Upper lobe of left lung (tissue), 4 donors: ENCODE measurements around the gene GPC5.

Source experiments
- POLR2A ChIP-seq, 4 donors: fragments of 450-650 bp; IDR thresholded peaks; one replicate each; pipeline ENCODE4 v1.5.1; 2016 to 2017; ENCODE audit warnings: antibody characterized with exemption in 4 of 4, mild to moderate bottlenecking in 2 of 4
- TF ChIP-seq, protein P1 (sequence below), 6 experiments: fragments of 450-650 bp in 4 of 6; fragments of 200-600 bp in 2 of 6; sonication (generic) in 2 of 6; IDR thresholded peaks; one replicate each; pipeline ENCODE4 v1.5.1; 2016 to 2019; ENCODE audit warnings: antibody characterized with exemption in 6 of 6

DNA sequence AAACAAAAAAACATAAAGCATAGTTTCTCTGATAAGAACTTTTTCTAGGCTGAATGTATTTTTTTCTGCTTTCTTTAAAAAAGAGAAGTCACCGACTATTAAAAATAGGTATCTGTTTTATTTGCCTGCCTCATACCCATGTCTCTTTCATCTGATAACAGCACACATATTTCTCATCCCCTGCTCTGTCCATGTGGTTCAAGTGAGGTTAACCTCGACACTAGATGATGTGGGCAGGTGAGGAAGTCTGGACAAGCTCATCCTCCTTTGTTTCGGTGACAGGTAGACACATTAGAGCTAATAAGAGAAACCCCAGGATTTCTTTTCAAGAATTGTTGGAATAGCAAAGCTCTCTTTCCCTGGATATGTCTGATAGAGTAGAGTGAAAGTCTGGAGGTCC lies 222.7 kb downstream of the GPC5 start:
- TF ChIP-seq, protein P1, sequence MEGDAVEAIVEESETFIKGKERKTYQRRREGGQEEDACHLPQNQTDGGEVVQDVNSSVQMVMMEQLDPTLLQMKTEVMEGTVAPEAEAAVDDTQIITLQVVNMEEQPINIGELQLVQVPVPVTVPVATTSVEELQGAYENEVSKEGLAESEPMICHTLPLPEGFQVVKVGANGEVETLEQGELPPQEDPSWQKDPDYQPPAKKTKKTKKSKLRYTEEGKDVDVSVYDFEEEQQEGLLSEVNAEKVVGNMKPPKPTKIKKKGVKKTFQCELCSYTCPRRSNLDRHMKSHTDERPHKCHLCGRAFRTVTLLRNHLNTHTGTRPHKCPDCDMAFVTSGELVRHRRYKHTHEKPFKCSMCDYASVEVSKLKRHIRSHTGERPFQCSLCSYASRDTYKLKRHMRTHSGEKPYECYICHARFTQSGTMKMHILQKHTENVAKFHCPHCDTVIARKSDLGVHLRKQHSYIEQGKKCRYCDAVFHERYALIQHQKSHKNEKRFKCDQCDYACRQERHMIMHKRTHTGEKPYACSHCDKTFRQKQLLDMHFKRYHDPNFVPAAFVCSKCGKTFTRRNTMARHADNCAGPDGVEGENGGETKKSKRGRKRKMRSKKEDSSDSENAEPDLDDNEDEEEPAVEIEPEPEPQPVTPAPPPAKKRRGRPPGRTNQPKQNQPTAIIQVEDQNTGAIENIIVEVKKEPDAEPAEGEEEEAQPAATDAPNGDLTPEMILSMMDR (IDR thresholded peaks at IDR 0.05), result no peak
- no peak for TF ChIP-seq POLR2A (IDR thresholded peaks at IDR 0.05)
